Kidney capillary endothelial cell (primary cell): Measurements from ENCODE around the gene DNAH12.

Experiments used
- DNase-seq: peaks from one replicate; pipeline ENCODE4 v3.0.0-alpha.2; 2018; ENCODE audit warnings: low spot score

The DNAH12 gene, protein sequence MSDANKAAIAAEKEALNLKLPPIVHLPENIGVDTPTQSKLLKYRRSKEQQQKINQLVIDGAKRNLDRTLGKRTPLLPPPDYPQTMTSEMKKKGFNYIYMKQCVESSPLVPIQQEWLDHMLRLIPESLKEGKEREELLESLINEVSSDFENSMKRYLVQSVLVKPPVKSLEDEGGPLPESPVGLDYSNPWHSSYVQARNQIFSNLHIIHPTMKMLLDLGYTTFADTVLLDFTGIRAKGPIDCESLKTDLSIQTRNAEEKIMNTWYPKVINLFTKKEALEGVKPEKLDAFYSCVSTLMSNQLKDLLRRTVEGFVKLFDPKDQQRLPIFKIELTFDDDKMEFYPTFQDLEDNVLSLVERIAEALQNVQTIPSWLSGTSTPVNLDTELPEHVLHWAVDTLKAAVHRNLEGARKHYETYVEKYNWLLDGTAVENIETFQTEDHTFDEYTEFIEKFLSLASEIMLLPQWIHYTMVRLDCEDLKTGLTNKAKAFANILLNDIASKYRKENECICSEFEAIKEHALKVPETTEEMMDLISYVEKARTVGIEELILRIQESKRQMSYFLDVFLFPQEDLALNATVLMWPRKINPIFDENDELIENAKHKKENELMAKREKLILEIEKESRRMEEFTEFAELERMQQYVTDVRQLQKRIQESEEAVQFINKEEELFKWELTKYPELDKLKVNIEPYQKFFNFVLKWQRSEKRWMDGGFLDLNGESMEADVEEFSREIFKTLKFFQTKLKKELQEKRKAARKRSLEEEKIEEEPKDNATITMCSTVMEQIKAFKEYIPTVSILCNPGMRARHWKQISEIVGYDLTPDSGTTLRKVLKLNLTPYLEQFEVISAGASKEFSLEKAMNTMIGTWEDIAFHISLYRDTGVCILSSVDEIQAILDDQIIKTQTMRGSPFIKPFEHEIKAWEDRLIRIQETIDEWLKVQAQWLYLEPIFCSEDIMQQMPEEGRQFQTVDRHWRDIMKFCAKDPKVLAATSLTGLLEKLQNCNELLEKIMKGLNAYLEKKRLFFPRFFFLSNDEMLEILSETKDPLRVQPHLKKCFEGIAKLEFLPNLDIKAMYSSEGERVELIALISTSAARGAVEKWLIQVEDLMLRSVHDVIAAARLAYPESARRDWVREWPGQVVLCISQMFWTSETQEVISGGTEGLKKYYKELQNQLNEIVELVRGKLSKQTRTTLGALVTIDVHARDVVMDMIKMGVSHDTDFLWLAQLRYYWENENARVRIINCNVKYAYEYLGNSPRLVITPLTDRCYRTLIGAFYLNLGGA (N-terminal part only)

DNA sequence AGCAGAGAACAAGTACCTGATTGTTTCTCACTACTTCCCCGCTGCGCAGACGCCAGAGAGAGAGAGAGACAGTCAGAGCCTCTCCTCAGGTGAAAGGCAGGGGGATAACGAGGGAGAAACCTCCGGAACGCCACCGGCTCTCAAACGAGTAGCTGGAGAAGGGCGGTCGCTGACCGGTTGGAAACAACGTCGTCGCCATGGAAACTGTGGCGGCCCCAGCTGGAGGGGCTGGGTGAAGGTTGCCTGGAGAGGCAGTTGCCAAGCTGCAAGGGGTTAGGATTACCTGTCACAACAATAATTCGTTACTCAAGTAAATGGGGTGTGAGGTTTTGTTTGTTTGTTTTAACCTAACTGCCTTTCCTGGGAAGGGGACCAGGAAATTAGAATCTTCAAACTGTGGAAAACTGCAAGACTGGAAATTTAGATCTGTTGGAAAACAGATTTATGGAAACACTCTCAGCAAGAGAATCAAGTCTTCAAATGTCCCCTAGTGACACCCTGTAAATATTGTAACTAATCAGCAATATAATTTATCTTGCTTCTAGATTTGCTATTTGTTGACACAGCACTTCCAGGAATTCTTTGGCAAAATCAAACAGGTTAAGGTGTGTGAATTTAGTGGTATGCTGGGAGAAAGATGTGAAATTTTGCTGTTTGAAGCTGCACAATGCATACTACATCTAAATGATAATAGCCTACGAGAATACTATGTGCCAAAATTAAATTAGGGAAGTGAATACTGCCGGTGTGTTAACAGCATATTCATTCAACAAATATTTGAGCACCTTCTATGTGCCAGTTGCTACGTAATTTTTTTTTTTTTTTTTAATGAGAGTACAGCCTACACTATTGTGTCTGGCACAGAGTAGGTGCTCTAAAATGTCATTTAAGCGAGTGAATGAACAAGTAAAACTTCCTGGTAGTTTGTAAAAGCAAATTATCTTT is at the start of gene DNAH12:
TSS of gene DNAH12 (minus strand) at position 164 of the 945 bp plus-strand sequence. CDS start 1,474 bp downstream, outside the sequence.
- DNase-seq = no peak

DNA sequence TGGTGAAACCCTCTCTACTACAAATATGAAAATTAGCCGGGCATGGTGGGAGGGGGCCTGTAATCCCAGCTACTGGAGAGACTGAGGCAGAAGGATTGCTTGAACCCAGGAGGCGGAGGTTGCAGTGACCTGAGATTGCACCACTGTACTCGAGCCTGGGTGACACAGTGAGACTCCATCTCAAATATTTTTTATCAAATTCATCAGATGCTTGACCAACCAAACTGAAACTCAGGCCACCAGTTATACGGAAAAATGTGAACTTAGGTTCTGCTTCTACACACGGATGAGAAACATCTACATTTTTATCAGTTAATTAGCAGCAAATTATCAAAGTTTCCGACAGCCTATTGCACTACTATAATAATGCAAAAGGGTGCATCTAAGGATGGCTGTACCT is 48.2 kb upstream of the DNAH12 start:
- no peak for DNase-seq

DNA sequence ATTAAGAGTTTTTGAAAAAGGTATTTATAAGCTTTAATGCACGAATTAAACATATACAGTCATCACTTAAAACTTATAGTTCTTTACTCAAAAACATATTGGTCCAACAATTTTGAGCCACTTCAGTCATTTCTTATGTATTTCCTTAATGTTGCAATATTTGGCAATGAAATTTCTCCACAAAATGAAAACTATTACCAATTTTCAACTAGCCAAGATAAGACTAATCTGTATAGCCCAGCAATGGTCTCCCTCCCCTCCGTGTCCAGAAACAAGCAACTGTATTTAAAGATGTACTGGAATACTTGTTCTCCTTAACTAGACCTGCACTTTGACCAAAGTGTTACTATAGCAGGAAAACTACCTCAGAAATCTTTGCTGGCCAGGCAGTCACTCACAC is 43.8 kb upstream of the DNAH12 start:
- no peak for DNase-seq

DNA sequence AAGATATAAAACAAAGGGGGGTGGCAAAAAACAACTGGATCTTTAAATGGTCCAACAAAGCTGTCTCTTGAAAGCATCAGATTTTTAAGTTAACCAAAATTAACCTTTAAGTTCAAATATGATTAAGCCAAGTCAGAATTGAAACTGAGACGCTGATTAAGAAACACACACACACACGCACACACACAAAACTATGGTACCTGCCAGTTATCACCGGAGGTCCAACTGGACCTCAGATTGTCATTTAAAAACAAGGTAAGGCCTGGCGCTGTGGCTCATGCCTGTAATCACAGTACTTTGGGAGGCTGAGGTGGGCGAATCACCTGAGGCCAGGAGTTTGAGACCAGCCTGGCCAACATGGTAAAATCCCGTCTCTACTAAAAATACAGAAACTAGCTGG is 42.6 kb upstream of the DNAH12 start:
- no peak for DNase-seq

DNA sequence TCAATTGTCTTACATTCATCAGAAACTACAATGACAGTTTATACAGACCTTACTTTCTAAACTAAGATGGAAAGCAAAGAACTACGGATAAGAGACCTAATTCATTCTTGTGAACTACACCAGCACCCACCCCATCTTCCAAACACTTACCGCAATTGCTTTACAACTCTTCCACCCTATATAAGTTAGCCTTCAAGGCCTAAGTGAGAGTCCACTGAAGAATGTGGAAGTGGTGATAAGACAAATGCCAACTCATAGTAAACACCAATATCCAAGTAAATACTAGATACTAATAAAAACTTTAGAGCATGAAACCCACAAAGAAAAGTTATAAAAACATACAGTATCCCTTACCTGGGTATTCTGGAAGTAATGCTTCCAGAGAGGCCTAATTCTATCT is 39.4 kb upstream of the DNAH12 start:
- no peak for DNase-seq

DNA sequence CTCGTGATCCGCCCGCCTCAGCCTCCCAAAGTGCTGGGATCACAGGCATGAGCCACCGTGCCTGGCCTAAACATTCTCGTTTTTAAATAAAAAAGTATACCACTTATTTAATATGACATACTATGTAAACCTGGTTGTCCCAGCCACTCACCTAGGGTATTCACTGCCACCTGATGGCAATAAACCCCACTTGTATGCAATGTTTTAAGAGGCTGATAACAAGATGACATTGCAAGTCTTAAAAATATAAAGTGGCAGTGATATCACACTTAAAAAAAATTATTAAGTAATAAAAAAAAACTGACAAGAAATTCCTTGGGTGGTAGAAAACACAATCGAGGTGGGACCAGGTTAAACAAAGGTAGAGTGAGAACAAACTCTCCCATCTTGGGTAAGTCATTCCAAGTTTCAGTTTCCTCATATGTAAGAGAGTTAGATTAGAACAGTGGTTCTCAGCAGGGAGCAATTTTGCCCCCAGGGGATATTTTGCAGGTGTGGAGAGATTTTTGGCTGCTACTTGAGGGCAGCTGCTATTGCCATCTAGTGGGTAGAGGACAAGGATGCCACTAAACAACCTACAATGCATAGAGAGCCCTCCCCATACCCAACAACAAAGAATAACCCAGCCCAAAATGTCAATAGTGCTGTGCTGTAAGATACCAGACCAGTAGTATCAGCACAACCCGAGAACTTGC is 38.5 kb upstream of the DNAH12 start:
- no peak for DNase-seq

DNA sequence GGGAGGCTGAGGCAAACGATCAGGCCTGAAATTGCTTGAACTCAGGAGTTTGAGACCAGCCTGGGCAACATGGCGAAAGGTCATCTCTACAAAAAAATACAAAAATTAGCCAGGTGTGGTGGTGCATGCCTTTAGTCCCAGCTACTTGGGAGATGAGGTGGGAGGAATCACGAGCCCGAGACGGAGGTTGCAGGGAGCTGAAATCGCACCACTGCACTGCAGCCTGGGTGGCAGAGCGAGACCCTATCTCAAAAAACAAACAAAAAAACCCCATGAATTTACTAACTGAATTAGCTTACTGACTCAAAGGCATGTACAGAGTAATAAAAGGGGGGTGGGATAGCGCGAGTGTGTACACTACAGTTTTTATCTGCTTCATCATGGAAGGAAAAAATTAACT is 33.7 kb upstream of the DNAH12 start:
- DNase-seq = no peak

DNA sequence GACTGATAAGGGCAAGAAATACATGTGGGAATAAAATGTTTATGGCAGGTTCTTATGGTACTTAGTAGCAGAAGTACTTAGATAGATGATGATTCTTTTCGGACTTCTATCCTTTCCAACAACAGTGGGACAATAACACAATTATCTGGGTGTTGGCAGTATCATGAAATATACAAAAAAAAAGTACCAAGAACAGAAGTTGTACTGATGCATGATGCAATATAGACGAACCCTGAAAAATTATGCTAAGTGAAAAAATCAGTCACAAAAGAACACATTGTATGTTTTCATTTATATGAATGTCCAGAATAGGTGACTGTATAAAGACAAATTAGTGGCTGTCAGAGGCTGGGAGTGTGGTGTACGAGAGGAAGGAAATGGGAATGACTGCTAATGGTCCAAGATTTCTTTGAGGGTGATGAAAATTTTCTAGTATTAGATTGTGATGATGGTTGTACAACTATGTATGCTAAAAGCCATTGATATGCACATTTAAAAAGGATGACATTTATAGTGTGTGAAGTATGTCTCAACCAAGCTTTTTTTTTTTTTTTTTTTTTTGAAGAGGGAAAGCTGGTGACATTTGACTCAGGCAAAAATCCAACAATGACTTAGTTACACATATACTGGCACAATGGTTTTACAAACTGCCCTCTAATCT is 32.0 kb upstream of the DNAH12 start:
- DNase-seq = no peak

DNA sequence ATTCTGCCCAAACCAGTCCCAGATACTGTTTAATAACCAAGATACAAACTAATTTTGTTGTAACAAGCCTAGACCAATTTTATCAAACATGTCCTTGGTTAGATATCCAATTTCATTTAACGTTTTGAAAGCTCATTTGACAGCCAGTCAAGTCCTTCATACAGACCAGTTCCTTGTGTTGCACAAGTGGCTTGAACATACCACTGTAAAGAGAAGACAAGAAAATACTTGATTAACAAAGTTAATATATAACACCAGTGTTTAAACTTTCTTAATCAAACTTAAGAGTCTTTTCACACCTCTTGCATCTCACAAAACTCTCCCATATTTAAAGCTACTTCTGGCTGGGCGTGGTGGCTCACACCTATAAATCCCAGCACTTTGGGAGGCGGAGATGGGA is 28.0 kb upstream of the DNAH12 start:
- DNase-seq = no peak

DNA sequence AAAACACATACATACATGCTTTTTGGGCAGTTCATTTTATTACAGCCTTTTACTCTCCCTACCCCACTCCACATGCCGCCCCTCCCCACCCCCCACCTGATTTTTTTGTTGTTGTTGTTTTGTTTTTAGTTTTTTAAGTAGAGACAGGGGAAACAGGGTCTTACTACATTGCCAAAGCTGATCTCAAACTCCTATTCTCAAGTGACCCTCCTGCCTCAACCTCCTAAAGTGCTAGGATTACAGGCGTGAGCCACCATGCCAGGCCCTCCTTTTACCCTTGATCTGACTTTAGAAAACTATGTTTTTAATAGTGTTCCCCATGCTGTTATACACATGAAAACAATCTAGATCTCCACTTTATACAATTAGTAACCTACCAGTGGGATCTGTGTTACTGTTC is 26.7 kb upstream of the DNAH12 start:
- DNase-seq = no peak

DNA sequence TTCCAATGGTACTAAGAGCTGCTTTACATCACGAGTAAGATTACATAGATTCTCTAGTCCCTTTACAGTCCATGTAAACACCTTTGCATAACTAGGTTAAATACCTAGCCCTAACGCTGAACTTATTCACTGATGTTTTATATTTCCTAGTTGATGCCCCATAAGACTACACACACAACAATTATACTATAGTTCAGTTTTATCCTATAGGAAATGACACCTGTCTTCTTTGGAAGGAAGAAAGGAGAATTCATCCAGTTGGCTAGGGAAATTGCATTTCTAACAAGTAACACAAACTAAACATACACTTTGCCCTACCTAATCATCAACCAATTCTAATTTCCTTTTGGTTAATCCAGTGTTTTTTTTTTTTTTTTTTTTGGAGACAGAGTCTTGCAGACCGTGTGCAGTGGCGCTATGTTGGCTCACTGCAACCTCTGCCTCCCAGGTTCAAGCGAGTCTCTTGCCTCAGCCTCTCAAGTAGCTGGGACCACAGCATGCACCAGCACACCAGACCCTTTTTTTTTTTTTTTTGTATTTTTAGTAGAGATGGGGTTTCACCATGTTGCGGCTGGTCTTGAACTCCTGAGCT is 25.8 kb upstream of the DNAH12 start:
- DNase-seq = no peak

DNA sequence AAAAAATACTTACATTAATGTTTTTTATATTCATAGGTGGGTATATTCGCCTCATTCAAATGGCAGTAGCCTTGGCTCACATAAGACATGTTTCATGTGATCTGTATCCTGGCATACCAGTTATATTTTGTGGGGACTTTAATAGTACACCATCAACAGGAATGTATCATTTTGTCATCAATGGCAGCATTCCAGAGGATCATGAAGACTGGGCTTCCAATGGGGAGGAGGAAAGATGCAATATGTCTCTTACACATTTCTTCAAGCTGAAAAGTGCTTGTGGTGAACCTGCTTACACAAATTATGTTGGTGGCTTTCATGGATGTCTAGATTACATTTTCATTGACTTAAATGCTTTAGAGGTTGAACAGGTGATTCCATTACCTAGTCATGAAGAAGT is 15.4 kb upstream of the DNAH12 start:
- DNase-seq = no peak

DNA sequence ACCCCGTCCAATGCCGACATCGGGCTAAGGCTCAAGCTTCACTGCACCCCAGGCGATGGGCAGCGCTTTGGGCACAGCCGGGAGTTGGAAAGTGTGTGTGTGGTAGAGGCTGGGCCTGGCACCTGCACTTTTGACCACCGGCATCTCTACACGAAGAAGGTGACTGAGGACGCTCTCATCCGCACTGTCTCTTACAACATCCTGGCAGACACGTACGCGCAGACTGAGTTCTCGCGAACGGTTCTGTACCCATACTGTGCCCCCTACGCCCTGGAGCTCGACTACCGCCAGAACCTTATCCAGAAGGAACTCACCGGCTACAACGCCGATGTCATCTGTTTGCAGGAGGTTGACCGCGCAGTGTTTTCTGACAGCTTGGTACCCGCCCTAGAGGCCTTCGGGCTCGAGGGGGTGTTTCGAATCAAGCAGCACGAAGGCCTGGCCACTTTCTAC is 13.0 kb upstream of the DNAH12 start:
- DNase-seq = peak; percentile 38

DNA sequence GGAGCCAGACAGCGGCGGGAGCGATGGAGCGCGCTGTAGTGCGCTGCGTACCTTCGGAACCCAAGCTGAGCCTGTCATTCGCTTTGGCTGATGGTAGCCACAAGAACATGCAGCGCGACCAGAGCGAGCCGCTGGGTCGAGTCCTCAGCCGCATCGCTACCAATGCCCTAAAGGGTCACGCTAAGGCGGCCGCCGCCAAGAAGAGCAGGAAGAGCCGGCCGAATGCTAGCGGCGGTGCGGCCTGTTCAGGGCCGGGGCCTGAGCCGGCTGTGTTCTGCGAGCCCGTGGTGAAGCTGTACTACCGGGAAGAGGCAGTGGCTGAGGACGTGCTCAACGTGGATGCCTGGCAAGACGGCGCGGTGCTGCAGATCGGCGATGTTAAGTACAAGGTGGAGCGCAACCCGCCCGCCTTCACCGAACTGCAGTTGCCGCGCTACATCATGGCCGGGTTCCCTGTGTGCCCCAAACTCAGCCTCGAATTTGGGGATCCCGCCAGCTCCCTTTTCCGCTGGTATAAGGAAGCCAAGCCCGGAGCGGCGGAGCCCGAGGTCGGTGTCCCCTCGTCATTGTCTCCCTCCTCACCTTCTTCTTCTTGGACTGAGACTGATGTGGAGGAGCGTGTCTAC is 12.4 kb upstream of the DNAH12 start:
- DNase-seq = no peak

DNA sequence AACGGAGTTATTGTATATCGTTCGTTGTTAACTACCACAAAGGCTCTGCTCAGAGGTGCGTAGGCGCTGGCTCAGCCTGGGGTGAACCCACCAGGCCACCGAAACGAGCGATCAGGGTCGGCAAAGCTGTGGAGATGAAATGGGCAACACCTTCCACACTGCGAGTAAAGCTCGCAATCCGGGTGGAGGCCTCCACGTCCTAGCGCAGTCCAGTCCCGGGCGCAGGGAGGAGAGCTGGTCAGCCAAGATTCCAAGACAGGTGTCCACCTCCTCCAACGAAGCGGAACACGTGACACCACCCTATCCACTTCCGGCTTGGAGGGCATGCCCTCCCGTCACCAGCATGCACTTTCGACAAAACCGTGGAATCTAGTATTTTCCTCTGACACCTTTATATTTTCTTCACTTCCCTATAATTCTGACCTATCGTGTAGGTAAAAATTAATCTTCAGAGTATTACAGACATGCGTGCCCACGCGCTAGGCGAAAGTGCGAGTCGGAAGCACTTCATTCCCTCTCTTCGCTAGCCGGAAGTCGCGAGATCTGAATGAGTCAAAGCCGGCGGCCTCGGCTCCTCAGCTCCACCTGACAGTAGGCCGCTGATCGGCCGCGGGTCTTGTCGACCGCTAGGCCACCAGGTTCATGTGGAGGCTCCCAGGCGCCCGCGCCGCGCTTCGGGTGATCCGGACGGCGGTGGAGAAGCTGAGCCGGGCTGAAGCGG is 11.8 kb upstream of the DNAH12 start, which contains the start of gene PDE12:
TSS of gene PDE12 (plus strand) at position 537 of the 721 bp plus-strand sequence. CDS start at position 643, 106 bp downstream.
- peak; percentile 84 for DNase-seq

DNA sequence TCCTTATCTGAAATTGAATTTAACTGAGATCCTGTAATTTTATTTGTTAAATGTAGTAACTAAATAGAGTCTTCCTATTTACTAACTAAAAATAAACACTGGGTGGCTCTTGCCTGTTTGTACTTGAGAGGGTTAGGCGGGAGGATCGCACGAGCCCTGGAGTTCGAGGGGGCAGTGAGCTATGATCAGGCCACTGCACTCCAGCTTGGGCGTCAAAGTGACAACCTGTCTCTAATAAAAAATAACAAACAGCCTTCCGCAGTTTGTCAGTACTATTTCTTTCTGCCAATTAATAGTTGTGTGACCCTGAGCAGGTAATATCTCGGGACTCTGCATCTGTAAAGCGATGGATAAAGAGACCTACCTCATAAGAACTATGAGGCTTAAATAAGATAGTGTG is 11.2 kb upstream of the DNAH12 start:
- DNase-seq = no peak

DNA sequence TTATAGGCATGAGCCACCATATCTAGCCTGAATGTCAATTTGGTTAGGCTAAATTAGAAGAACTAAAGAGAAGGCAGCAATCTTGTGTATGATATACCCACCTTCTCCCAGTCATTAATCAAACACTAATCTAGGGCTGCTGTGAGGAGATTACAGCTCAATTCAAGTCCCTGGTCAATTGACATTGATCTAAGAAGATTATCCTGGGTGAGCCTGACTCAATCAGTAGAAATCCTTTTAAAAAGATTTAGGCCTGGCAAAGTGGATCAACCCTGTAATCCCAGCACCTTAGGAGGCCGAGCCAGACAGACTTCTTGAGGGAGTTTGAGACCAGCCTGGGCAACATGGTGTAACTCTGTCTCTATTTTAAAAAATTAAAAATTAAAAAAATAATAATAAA is 2.5 kb upstream of the DNAH12 start:
- DNase-seq = no peak

DNA sequence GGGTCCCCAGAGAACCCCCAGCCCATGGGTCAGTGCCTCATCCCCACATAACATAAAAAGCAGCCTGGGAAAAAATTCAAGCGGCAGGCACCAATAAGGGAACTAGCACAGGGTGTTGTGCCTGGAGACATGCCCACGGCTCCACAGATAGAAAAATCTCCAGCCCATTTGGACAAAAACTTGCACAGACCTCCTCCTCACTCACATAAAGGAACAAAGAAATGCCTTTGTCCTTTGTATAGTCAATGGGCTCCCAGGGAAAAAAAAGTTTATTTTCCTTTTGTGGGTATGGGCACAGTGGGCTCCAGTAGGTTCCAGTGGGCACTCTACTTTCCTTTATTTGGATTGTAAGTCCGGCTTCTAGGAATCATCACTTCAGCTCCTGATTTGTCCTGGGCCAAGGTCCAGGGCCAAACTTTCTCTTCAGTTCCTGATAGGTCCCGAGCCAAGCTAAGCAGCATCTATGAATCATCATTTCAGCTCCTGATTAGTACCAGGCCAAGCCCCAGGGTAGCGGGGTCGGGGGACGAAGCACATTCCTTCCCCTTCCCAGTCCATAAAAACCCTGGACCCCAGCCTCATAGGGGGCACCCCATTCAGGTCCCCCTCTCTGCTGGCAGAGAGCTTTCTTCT is 1.6 kb upstream of the DNAH12 start:
- no peak for DNase-seq
